Astrocyte of the spinal cord (primary cell): ENCODE data around the gene MFAP3.

Experiments used
- DNase-seq: peaks from one replicate; pipeline ENCODE4 v3.0.0; 2011; ENCODE audit warnings: low read depth, low spot score
- H3K4me3 ChIP-seq: 2 replicates; pipeline ENCODE4 v1.5.1; 2011; ENCODE audit warnings: low read depth, mild to moderate bottlenecking, low read length, moderate library complexity
- in situ Hi-C: cut with HindIII; loops from 2 replicates; pipeline ENCODE4 v1.10.0; 2017; ENCODE audit warnings: low sequenced_read_pairs
- TF ChIP-seq, protein P1 (sequence below): IDR thresholded peaks from 2 replicates; pipeline ENCODE4 v1.5.1; 2012; ENCODE audit warnings: low read depth, mild to moderate bottlenecking, low read length, inconsistent platforms

Gene MFAP3

DNA sequence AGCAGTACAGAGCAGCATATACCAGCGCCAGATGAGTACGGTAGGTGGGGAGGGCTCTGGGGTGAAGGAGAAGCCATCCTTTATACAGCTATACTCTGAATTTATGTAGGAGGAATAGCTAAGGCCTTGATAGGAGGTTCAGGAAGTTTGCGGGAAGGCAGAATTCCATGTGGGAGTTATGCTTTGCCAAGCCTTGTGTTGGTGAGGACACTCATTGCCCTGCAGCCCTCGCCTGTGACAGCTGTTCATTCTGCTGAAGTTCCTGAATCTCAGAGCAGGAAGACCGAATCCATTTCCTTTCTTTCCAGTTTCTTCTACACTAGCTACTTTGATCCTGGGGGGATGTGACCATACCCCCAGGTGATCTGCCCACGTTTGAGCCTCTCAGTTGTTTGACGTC, 7.7 kb downstream of the MFAP3 start:
- no peak overlapping the region for H3K4me3 ChIP-seq
- in situ Hi-C loops = no loop called here
- TF ChIP-seq, protein P1, sequence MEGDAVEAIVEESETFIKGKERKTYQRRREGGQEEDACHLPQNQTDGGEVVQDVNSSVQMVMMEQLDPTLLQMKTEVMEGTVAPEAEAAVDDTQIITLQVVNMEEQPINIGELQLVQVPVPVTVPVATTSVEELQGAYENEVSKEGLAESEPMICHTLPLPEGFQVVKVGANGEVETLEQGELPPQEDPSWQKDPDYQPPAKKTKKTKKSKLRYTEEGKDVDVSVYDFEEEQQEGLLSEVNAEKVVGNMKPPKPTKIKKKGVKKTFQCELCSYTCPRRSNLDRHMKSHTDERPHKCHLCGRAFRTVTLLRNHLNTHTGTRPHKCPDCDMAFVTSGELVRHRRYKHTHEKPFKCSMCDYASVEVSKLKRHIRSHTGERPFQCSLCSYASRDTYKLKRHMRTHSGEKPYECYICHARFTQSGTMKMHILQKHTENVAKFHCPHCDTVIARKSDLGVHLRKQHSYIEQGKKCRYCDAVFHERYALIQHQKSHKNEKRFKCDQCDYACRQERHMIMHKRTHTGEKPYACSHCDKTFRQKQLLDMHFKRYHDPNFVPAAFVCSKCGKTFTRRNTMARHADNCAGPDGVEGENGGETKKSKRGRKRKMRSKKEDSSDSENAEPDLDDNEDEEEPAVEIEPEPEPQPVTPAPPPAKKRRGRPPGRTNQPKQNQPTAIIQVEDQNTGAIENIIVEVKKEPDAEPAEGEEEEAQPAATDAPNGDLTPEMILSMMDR = no peak
- no peak for DNase-seq

DNA sequence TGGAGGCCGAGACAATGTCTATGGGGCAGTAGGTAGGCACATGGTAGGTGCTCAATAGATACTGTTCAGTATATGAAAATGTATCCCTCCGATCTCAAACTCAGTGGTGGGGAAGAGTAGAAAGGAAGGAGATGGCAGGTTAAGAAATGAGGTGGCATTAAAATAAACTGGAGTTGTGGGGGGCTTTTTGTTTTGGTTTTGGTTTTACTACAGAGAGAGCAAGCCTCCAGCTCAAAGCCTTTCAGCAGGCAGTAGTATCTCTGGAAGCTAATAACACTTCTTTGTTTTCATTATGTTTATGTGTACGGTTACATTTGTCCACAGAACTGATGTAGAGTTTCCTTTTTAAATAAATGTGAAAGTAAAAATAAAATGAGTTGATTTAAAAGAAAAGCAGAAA, 8.6 kb downstream of the MFAP3 start:
- in situ Hi-C loops = no loop called here
- no peak for DNase-seq
- no peak overlapping the region for H3K4me3 ChIP-seq
- TF ChIP-seq, protein P1 = no peak

DNA sequence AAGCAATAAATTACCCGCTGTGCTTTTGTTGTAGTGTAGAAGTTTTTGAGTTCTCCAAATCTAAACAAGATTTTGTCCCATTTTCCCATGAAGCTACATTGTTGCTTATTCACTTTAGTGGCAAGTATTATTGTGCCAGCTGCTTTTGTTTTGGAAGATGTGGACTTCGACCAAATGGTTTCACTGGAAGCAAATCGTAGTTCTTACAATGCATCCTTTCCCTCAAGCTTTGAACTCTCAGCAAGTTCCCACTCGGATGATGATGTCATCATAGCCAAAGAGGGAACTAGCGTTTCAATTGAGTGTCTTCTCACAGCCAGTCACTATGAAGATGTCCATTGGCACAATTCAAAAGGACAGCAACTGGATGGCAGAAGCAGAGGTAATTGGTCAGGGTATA, 10.9 kb downstream of the MFAP3 start:
- TF ChIP-seq, protein P1 = no peak
- in situ Hi-C loops = no loop called here
- no peak for DNase-seq
- no peak overlapping the region for H3K4me3 ChIP-seq

DNA sequence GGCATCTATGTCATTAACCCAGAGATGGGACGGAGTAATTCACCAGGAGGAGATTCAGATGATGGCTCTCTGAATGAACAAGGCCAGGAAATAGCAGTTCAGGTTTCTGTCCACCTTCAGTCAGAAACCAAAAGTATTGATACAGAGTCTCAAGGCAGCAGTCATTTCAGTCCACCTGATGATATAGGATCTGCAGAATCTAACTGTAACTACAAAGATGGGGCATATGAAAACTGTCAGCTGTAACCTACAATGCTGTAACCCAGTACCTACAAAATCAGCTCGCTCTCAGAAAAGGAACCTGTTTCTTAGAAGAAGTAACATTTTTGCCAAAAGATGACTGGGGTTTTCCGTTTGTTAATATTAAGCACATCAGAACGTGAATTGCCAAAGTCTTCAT, 14.7 kb downstream of the MFAP3 start:
- in situ Hi-C loops = no loop called here
- no peak overlapping the region for H3K4me3 ChIP-seq
- TF ChIP-seq, protein P1 = no peak
- no peak for DNase-seq

DNA sequence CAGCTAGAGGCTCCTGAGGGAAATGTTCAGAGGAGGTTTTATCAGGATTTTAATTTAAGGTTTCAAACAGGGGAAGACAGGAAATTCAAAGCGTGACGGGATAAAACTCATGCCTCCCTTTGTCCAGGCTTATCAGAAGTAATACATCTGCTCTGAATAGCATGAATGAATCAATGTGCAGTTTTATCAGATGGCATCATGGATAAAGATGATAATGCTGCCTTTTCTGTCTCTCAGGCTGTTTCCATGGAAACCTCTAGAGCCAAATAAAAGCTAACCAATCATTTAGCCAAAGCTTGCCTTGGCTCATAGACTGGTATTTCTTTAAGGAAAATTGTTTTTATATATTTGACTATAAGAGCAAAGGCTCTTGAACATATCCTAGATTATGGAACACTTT, 16.4 kb downstream of the MFAP3 start:
- H3K4me3 ChIP-seq = no peak overlapping the region
- DNase-seq = no peak
- TF ChIP-seq, protein P1 = no peak
- in situ Hi-C loops = no loop called here

DNA sequence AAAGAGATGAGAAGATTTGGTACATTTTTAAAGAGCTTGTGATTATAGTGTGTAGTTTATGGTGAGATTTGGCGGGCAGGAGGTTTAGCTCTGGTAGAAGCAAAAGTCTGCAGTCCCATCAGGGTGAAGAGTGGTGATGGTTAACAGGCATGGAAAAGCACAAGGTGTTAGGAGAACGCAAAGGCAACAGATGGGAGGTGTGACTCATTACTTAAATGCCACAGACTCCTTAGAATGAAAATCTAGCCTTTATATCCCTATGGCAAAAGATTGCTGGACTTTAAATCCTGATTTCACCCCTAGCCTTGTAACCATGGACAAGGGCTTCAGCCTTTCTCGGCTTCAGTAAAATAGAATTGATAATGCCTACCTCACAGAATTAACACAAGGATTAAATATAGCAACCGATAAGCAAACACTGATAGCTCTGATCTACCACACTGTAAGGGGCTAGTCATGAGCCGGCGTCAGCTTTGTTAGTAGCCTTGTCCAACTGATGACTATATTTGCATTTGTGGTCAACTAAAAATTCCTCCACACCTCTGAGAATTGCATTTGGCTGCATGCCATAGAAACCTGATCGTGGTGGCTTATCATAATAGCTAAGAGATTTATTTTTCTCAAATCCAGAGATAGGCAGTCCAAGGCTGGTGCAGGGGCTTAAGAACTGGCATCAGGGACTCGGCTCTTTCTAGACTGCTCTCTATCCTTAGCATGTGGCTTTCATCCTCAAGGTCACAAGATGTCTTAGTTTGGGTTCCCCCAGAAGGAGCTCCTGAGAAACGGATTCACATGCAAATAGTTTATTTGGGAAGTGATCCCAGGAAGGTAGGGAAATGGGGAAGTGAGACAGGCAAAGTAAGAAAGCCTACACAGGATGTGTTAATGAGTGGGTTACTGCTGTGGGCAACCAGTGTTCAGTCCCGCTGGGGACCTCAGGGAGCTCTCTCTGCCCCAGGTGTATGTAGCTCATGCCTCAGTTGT, 19.6 kb downstream of the MFAP3 start:
- TF ChIP-seq, protein P1 = no peak
- in situ Hi-C loops = no loop called here
- H3K4me3 ChIP-seq = no peak overlapping the region
- peak; percentile 23 for DNase-seq
